Measurements from ENCODE around the gene LYL1. TPM values are rescaled to one million over a fixed set of nuclear protein-coding genes. Genes with fewer than 3 reads are reported as not detected.

The LYL1 gene
- total RNA-seq, 2 donors from 2014 or later: 4.6 to 13.3 TPM

- Histone ChIP-seq H3K27me3 (replicated peaks; ENCODE audit: insufficient read depth) (no peaks in the 10 kb centered on the region), H3K27ac (no peak overlapping the region), H3K36me3 (no peaks in the 10 kb centered on the region), H3K4me1 (replicated peaks) (no peaks in the 10 kb centered on the region), H3K9me3 (no peaks in the 10 kb centered on the region), H3K4me3 (no peak overlapping the region)
- WGBS: 94% methylated on average over 9 of the region's 9 CpGs
- no peak for DNase-seq (ENCODE audit: low spot score)
- TF ChIP-seq POLR2AphosphoS5 (IDR thresholded peaks at IDR 0.05) (no peak), POLR2A (IDR thresholded peaks at IDR 0.05) (no peak), CTCF (IDR thresholded peaks at IDR 0.05) (no peak)
- intact Hi-C loops (cut with DNase I): no loop called here
Measured at GRCh38 chr19:13129384-13129783, 26.7 kb upstream of the LYL1 start.

GRCh38 chr19:13128583-13128982 is 25.9 kb upstream of the LYL1 start:
- Histone ChIP-seq H3K4me1 (replicated peaks) (no peaks in the 10 kb centered on the region), H3K4me3 (no peak overlapping the region), H3K36me3 (no peaks in the 10 kb centered on the region), H3K27ac (no peak overlapping the region), H3K27me3 (replicated peaks; ENCODE audit: insufficient read depth) (no peaks in the 10 kb centered on the region), H3K9me3 (no peaks in the 10 kb centered on the region)
- 38% methylated on average over 1 of the region's 1 CpG for WGBS
- TF ChIP-seq POLR2AphosphoS5 (IDR thresholded peaks at IDR 0.05) (no peak), POLR2A (IDR thresholded peaks at IDR 0.05) (no peak), CTCF (IDR thresholded peaks at IDR 0.05) (no peak)
- DNase-seq (ENCODE audit: low spot score): no peak
- intact Hi-C loops (cut with DNase I): no loop called here

GRCh38 chr19:13127811-13128575 is 25.3 kb upstream of the LYL1 start:
- no peak for TF ChIP-seq CTCF (IDR thresholded peaks at IDR 0.05)
- TF ChIP-seq POLR2A (IDR thresholded peaks at IDR 0.05): no peak
- TF ChIP-seq POLR2AphosphoS5 (IDR thresholded peaks at IDR 0.05): no peak
- no peak for DNase-seq (ENCODE audit: low spot score)
- intact Hi-C loops (cut with DNase I): no loop called here
- Histone ChIP-seq H3K9me3 (no peaks in the 10 kb centered on the region), H3K36me3 (no peaks in the 10 kb centered on the region), H3K27me3 (replicated peaks; ENCODE audit: insufficient read depth) (no peaks in the 10 kb centered on the region), H3K4me1 (replicated peaks) (no peaks in the 10 kb centered on the region), H3K27ac (no peak overlapping the region), H3K4me3 (no peak overlapping the region)
- 89% methylated on average over 6 of the region's 6 CpGs for WGBS

GRCh38 chr19:13127051-13127450 is 24.4 kb upstream of the LYL1 start:
- H3K27me3 ChIP-seq (replicated peaks; ENCODE audit: insufficient read depth): no peaks in the 10 kb centered on the region
- intact Hi-C loops (cut with DNase I): no loop called here
- 80% methylated on average over 9 of the region's 9 CpGs for WGBS

More at GRCh38 chr19:13127051-13127450, 24.4 kb upstream of the LYL1 start:
- no peak for TF ChIP-seq CTCF (IDR thresholded peaks at IDR 0.05)
- TF ChIP-seq POLR2AphosphoS5 (IDR thresholded peaks at IDR 0.05): no peak
- no peak for TF ChIP-seq POLR2A (IDR thresholded peaks at IDR 0.05)
- no peak overlapping the region for H3K4me3 ChIP-seq
- H3K27ac ChIP-seq: no peak overlapping the region
- H3K9me3 ChIP-seq: no peaks in the 10 kb centered on the region
- H3K36me3 ChIP-seq: no peaks in the 10 kb centered on the region
- no peaks in the 10 kb centered on the region for H3K4me1 ChIP-seq (replicated peaks)
- DNase-seq (ENCODE audit: low spot score): no peak
